Frontal cortex (tissue), 4 donors: ENCODE data around the gene NFX1. TPM values are rescaled to one million over a fixed set of nuclear protein-coding genes. Genes with fewer than 3 reads are reported as not detected.

Source experiments
- DNase-seq, 2 donors: peaks; one replicate each; pipeline ENCODE4 v3.0.0; 2012; ENCODE audit warnings: low spot score in 2 of 2
- FAIRE-seq: peaks from 2 replicates; lab custom pipeline; 2012; peaks lifted over from hg19 to GRCh38; lab: Jason Lieb, UNC
- total RNA-seq: library from RNA; depleted of rRNA; stranded (reverse); fragments of >200 nt; gene quantifications from one replicate; pipeline ENCODE4 v1.2.3, GENCODE V29; 2014
- donor health status: control.
- donor health status: control.
- donor health status: control.

Gene NFX1
- total RNA-seq: 20.0 TPM

- peak; percentile 81 to 90 for DNase-seq
- no peak for FAIRE-seq
Observed at GRCh38 chr9:33290247-33291030, at the start of gene NFX1. Gene NFX1, plus strand, starts transcription at chr9:33290516. Its CDS starts 57 bp downstream, at chr9:33290573.

GRCh38 chr9:33241298-33241697, 49.0 kb upstream of the NFX1 start:
- FAIRE-seq (no peak), DNase-seq (no peak)

GRCh38 chr9:33242609-33243134, 47.6 kb upstream of the NFX1 start:
- FAIRE-seq: no peak

GRCh38 chr9:33244137-33244784, 46.1 kb upstream of the NFX1 start:
- DNase-seq: no peak
- no peak for FAIRE-seq

More at GRCh38 chr9:33242609-33243134, 47.6 kb upstream of the NFX1 start:
- DNase-seq: no peak

GRCh38 chr9:33245341-33245740, 45.0 kb upstream of the NFX1 start:
- FAIRE-seq (no peak), DNase-seq (no peak)

- no peak for FAIRE-seq
- no peak for DNase-seq
Observed at GRCh38 chr9:33246269-33246860, 44.0 kb upstream of the NFX1 start.

GRCh38 chr9:33248606-33249005, 41.7 kb upstream of the NFX1 start:
- FAIRE-seq (no peak), DNase-seq (no peak)

- DNase-seq: no peak
- no peak for FAIRE-seq
Observed at GRCh38 chr9:33249087-33249658, 41.1 kb upstream of the NFX1 start.

- DNase-seq (no peak), FAIRE-seq (no peak)
Observed at GRCh38 chr9:33249983-33250382, 40.3 kb upstream of the NFX1 start.

GRCh38 chr9:33250458-33250995, 39.8 kb upstream of the NFX1 start:
- DNase-seq (no peak), FAIRE-seq (no peak)

GRCh38 chr9:33254211-33254610, 36.1 kb upstream of the NFX1 start:
- FAIRE-seq: no peak
- no peak for DNase-seq

- FAIRE-seq (no peak), DNase-seq (no peak)
Observed at GRCh38 chr9:33255014-33255413, 35.3 kb upstream of the NFX1 start.

- FAIRE-seq (no peak), DNase-seq (no peak)
Observed at GRCh38 chr9:33255471-33255870, 34.8 kb upstream of the NFX1 start.

GRCh38 chr9:33256236-33256635, 34.1 kb upstream of the NFX1 start:
- FAIRE-seq (no peak), DNase-seq (no peak)

- DNase-seq (no peak), FAIRE-seq (no peak)
Observed at GRCh38 chr9:33257276-33257675, 33.0 kb upstream of the NFX1 start.

GRCh38 chr9:33260372-33260771, 29.9 kb upstream of the NFX1 start:
- DNase-seq (no peak), FAIRE-seq (no peak)

GRCh38 chr9:33263131-33264002, 26.9 kb upstream of the NFX1 start:
- peak in 1 of 2 donors; percentile 16 for DNase-seq
- no peak for FAIRE-seq

GRCh38 chr9:33264003-33264472, 26.3 kb upstream of the NFX1 start:
- DNase-seq (peak; percentile 34 to 48), FAIRE-seq (no peak)
